H9 (cell line): ENCODE measurements around the gene PDXP. TPM values are rescaled to one million over a fixed set of nuclear protein-coding genes. Genes with fewer than 3 reads are reported as not detected.

ENCODE experiments used
- DNase-seq: peaks from one replicate; pipeline ENCODE4 v3.0.0-alpha.2; 2017
- H2AFZ ChIP-seq: one replicate; pipeline ENCODE4 v1.6.1; 2013; ENCODE audit warnings: mild to moderate bottlenecking, low read length, control low read depth, moderate library complexity
- H2AK5ac ChIP-seq: 2 replicates; pipeline ENCODE4 v1.6.1; 2013; ENCODE audit warnings: low read length, control low read depth, mixed read lengths; ENCODE audit not compliant: insufficient read length
- H2BK120ac ChIP-seq: one replicate; pipeline ENCODE4 v1.6.1; 2013; ENCODE audit warnings: low read depth, mild to moderate bottlenecking, low read length, control low read depth, inconsistent platforms; ENCODE audit not compliant: poor library complexity, severe bottlenecking
- H2BK12ac ChIP-seq: 2 replicates; pipeline ENCODE4 v1.6.1; 2013; ENCODE audit warnings: low read length, control low read depth, mixed read lengths, low read depth; ENCODE audit not compliant: insufficient read length
- H2BK15ac ChIP-seq: 2 replicates; pipeline ENCODE4 v1.6.1; 2013; ENCODE audit warnings: low read depth, low read length, control low read depth
- H2BK20ac ChIP-seq: one replicate; pipeline ENCODE4 v1.6.1; 2013; ENCODE audit warnings: low read depth, mild to moderate bottlenecking, low read length, control low read depth, inconsistent platforms; ENCODE audit not compliant: poor library complexity, severe bottlenecking
- H2BK5ac ChIP-seq: 2 replicates; pipeline ENCODE4 v1.6.1; 2013; ENCODE audit warnings: low read length, control low read depth, mixed read lengths; ENCODE audit not compliant: insufficient read length
- H3K14ac ChIP-seq: 2 replicates; pipeline ENCODE4 v1.6.1; 2013; ENCODE audit warnings: low read length, control low read depth; ENCODE audit not compliant: insufficient read depth
- H3K18ac ChIP-seq: 2 replicates; pipeline ENCODE4 v1.6.1; 2013; ENCODE audit warnings: low read depth, mild to moderate bottlenecking, mixed read lengths, low read length, control low read depth; ENCODE audit not compliant: insufficient read length
- H3K23ac ChIP-seq: 2 replicates; pipeline ENCODE4 v1.6.1; 2013; ENCODE audit warnings: low read length, control low read depth, mixed read lengths, low read depth; ENCODE audit not compliant: insufficient read length
- H3K23me2 ChIP-seq: 2 replicates; pipeline ENCODE4 v1.6.1; 2013; ENCODE audit warnings: low read depth, mild to moderate bottlenecking, mixed read lengths, low read length, control low read depth; ENCODE audit not compliant: insufficient read length, poor library complexity, severe bottlenecking
- H3K27ac ChIP-seq: 2 replicates; pipeline ENCODE4 v1.5.1; 2013; ENCODE audit warnings: low read length, control low read depth, mixed read lengths, low read depth; ENCODE audit not compliant: insufficient read length
- H3K27me3 ChIP-seq: 2 replicates; pipeline ENCODE4 v1.6.1; 2013; ENCODE audit warnings: low read length, control low read depth, inconsistent platforms; ENCODE audit not compliant: insufficient read depth
- H3K4ac ChIP-seq: 2 replicates; pipeline ENCODE4 v1.6.1; 2013; ENCODE audit warnings: low read depth, mild to moderate bottlenecking, control low read depth, inconsistent platforms, low read length, moderate library complexity
- H3K4me1 ChIP-seq: 2 replicates; pipeline ENCODE4 v1.6.1; 2013; ENCODE audit warnings: low read length, control low read depth, inconsistent platforms; ENCODE audit not compliant: insufficient read depth
- H3K4me2 ChIP-seq: 2 replicates; pipeline ENCODE4 v1.6.1; 2013; ENCODE audit warnings: low read length, control low read depth, mixed read lengths; ENCODE audit not compliant: insufficient read length, insufficient read depth
- H3K56ac ChIP-seq: 2 replicates; pipeline ENCODE4 v1.6.1; 2013; ENCODE audit warnings: low read depth, mild to moderate bottlenecking, mixed read lengths, low read length, control low read depth; ENCODE audit not compliant: insufficient read length
- H3K79me1 ChIP-seq: 2 replicates; pipeline ENCODE4 v1.6.1; 2013; ENCODE audit warnings: low read depth, mild to moderate bottlenecking, moderate library complexity, low read length, control low read depth, inconsistent platforms; ENCODE audit not compliant: insufficient read depth, poor library complexity, severe bottlenecking
- H3K79me2 ChIP-seq: 2 replicates; pipeline ENCODE4 v1.6.1; 2013; ENCODE audit warnings: low read length, control low read depth, inconsistent platforms; ENCODE audit not compliant: insufficient read depth
- H3K9ac ChIP-seq: 2 replicates; pipeline ENCODE4 v1.6.1; 2013; ENCODE audit warnings: low read length, control low read depth, mixed read lengths; ENCODE audit not compliant: insufficient read length; ENCODE audit errors: extremely low read depth
- H3K9me3 ChIP-seq: one replicate; pipeline ENCODE4 v1.6.1; 2013; ENCODE audit warnings: low read depth, low read length, inconsistent platforms; ENCODE audit not compliant: control insufficient read depth
- H3T11ph ChIP-seq: one replicate; pipeline ENCODE4 v1.6.1; 2013; ENCODE audit warnings: mild to moderate bottlenecking, low read length, control low read depth, inconsistent platforms
- H4K20me1 ChIP-seq: one replicate; pipeline ENCODE4 v1.6.1; 2013; ENCODE audit not compliant: control insufficient read depth, insufficient read length, insufficient read depth
- H4K5ac ChIP-seq: 2 replicates; pipeline ENCODE4 v1.6.1; 2013; ENCODE audit warnings: low read depth, mild to moderate bottlenecking, mixed read lengths, low read length, control low read depth; ENCODE audit not compliant: insufficient read length
- H4K8ac ChIP-seq: replicated peaks from 2 replicates; pipeline ENCODE4 v1.6.1; 2013; ENCODE audit warnings: low read length, control low read depth, mixed read lengths, low read depth; ENCODE audit not compliant: insufficient read length
- H4K91ac ChIP-seq: 2 replicates; pipeline ENCODE4 v1.6.1; 2013; ENCODE audit warnings: low read depth, mild to moderate bottlenecking, moderate library complexity, mixed read lengths, low read length, control low read depth; ENCODE audit not compliant: insufficient read length
- H3K27ac Mint-ChIP-seq, 3 experiments: 2 replicates in 2 of 3; 3 replicates in 1 of 3; pipeline ENCODE4 v1.8.0; 2020 to 2021; ENCODE audit warnings: mixed read lengths in 3 of 3, mild to moderate bottlenecking in 1 of 3, moderate library complexity in 1 of 3
- H3K27me3 Mint-ChIP-seq: 2 replicates; pipeline ENCODE4 v1.8.0; 2021; ENCODE audit warnings: low read depth, mild to moderate bottlenecking, moderate library complexity, mixed read lengths
- H3K36me3 Mint-ChIP-seq, 3 experiments: 2 replicates in 2 of 3; 3 replicates in 1 of 3; pipeline ENCODE4 v1.8.0; 2020 to 2021; ENCODE audit warnings: low read depth in 3 of 3, mixed read lengths in 3 of 3; ENCODE audit not compliant: insufficient read depth in 1 of 3
- H3K4me1 Mint-ChIP-seq, 2 experiments: 2 replicates each; pipeline ENCODE4 v1.8.0; 2020; ENCODE audit warnings: mixed read lengths in 2 of 2
- H3K4me3 Mint-ChIP-seq, 2 experiments: 2 replicates in 1 of 2; 3 replicates in 1 of 2; pipeline ENCODE4 v1.8.0; 2020 to 2021; ENCODE audit warnings: mild to moderate bottlenecking in 2 of 2, mixed read lengths in 2 of 2, moderate library complexity in 1 of 2
- H3K9me3 Mint-ChIP-seq, 2 experiments: 2 replicates in 1 of 2; 3 replicates in 1 of 2; pipeline ENCODE4 v1.8.0; 2020; ENCODE audit warnings: mild to moderate bottlenecking in 2 of 2, mixed read lengths in 2 of 2, moderate library complexity in 1 of 2
- CTCF ChIP-seq: fragments of 200-600 bp; sonication (generic); conservative IDR thresholded peaks from 3 replicates; pipeline ENCODE4 v1.8.0; 2021; ENCODE audit warnings: antibody characterized with exemption, mild to moderate bottlenecking
- WGBS: extraction: QIAGEN DNeasy Blood & Tissue Kit; methylation state at CpG from one replicate; pipeline ENCODE4 v1.1.7; 2013; ENCODE audit warnings: missing lambda C conversion rate, low lambda C conversion rate, mixed read lengths; ENCODE audit not compliant: insufficient read length; ENCODE audit errors: extremely low coverage; 5-methylcytosine and 5-hydroxymethylcytosine counted together
- total RNA-seq: library from RNA; stranded (reverse); gene quantifications from 2 replicates; pipeline ENCODE4 v1.2.1, GENCODE V29; 2021

Gene PDXP
- total RNA-seq, 1 experiment from 2014 or later: 41.0 TPM

DNA sequence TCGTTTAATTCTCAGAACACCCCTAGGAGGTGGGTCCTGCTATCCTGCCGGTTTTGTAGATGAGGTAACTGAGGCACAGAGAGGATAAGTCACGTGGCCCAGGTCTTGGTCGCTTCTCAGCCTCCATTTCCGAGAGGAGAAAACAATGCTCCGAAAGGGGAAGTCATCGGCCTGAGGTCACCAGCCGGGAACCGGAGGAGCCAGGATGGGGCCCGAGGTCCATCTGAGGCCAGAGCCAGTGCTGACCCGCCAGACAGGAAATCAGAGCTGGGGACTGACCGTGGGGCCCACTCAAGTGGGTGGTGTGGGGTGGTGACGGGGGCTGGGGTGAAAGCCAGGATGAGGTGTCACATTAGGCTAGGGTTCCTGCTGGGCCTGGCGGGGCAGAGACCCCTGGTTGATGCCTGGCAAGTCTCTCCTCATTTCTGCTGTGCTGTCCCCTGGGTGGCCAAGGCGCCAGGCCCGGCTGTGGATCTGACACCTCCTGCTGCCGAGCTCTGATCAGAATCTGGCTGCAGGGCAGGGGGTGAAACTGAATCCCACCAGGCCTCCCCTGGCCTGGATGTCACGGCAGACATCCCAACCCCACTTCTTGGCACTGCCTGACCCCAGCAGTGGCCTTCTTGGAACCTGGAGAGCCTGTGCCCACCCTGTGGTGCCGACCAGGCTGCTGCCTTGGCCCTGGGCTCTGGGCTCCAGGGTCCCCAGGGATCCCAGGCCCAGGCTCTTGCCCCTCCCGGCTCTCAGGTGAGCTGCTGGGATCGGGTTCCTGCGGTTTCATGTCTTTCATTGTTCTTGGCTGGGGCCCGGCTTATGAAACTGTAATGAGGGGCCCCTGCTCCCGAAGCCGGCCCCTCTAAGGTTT is 50.3 kb downstream of the PDXP start:
- TF ChIP-seq CTCF: no peak
- no peak overlapping the region for H2BK12ac ChIP-seq
- H2BK120ac ChIP-seq: no peak overlapping the region
- no peak overlapping the region for H4K91ac ChIP-seq
- no peaks in the 10 kb centered on the region; the same call in 1 of the 2 replicates for H3K79me2 ChIP-seq
- no peaks in the 10 kb centered on the region for H3K4me1 ChIP-seq
- no peaks in the 10 kb centered on the region for H3K79me1 ChIP-seq
- H3K4me3 Mint-ChIP-seq: no peak overlapping the region
- no peak overlapping the region for H3K14ac ChIP-seq
- H3K56ac ChIP-seq: no peak overlapping the region
- WGBS: no CpG with 5 or more reads among the region's 25 CpGs
- H3K9ac ChIP-seq: no peak overlapping the region
- H2AFZ ChIP-seq: no peak overlapping the region
- no peak overlapping the region for H3T11ph ChIP-seq
- H3K27me3 Mint-ChIP-seq: no peaks in the 10 kb centered on the region
- no peak overlapping the region for H2BK5ac ChIP-seq
- H2BK15ac ChIP-seq: no peak overlapping the region
- no peaks in the 10 kb centered on the region for H3K9me3 ChIP-seq
- no peaks in the 10 kb centered on the region for H3K23me2 ChIP-seq
- H4K8ac ChIP-seq: no peak overlapping the region
- no peaks in the 10 kb centered on the region for H4K20me1 ChIP-seq
- H3K4me2 ChIP-seq: no peak overlapping the region
- H3K36me3 Mint-ChIP-seq: peaks cover 33 to 74% (median 68%) of the 10 kb centered on the region in 3 experiments; a peak in 6 of 7 replicates
- no peak for DNase-seq
- H2BK20ac ChIP-seq: no peak overlapping the region
- no peaks in the 10 kb centered on the region for H3K27me3 ChIP-seq
- no peak overlapping the region for H3K23ac ChIP-seq
- peaks cover 0 to 3% of the 10 kb centered on the region in 2 experiments; a peak in 1 of 4 replicates for H3K4me1 Mint-ChIP-seq
- H3K9me3 Mint-ChIP-seq: no peaks in the 10 kb centered on the region; a peak in 1 of 5 replicates
- no peak overlapping the region for H3K4ac ChIP-seq
- no peak overlapping the region for H4K5ac ChIP-seq
- H3K27ac ChIP-seq: no peak overlapping the region
- peak overlapping the region in 2 of 3 experiments; percentile 64 to 80; a peak in 2 of 7 replicates for H3K27ac Mint-ChIP-seq
- no peak overlapping the region for H2AK5ac ChIP-seq
- no peak overlapping the region for H3K18ac ChIP-seq
